ENCODE measurements around the gene FHIT. TPM values are rescaled to one million over a fixed set of nuclear protein-coding genes. Genes with fewer than 3 reads are reported as not detected.

Gene FHIT
- total RNA-seq (2014; rRNA removed; shearing (Covaris generic)): 0.10 and 1.3 TPM in 2 replicates

- peak; percentile 89 for DNase-seq (ENCODE audit: low spot score)
Measured at GRCh38 chr3:61251174-61251972, at the start of gene FHIT. Gene FHIT, minus strand, starts transcription at chr3:61251452.

GRCh38 chr3:61300786-61301185, 49.5 kb upstream of the FHIT start:
- no peak for DNase-seq (ENCODE audit: low spot score)

GRCh38 chr3:61300006-61300380, 48.7 kb upstream of the FHIT start:
- DNase-seq (ENCODE audit: low spot score): no peak

- DNase-seq (ENCODE audit: low spot score): no peak
Measured at GRCh38 chr3:61299343-61300005, 48.2 kb upstream of the FHIT start.

- no peak for DNase-seq (ENCODE audit: low spot score)
Measured at GRCh38 chr3:61297821-61298220, 46.6 kb upstream of the FHIT start.

GRCh38 chr3:61288446-61288845, 37.2 kb upstream of the FHIT start:
- no peak for DNase-seq (ENCODE audit: low spot score)

GRCh38 chr3:61283876-61284275, 32.6 kb upstream of the FHIT start:
- no peak for DNase-seq (ENCODE audit: low spot score)

- no peak for DNase-seq (ENCODE audit: low spot score)
Measured at GRCh38 chr3:61278713-61279112, 27.5 kb upstream of the FHIT start.

GRCh38 chr3:61277411-61277810, 26.2 kb upstream of the FHIT start:
- DNase-seq (ENCODE audit: low spot score): no peak

- no peak for DNase-seq (ENCODE audit: low spot score)
Measured at GRCh38 chr3:61269435-61269834, 18.2 kb upstream of the FHIT start.

GRCh38 chr3:61268644-61269043, 17.4 kb upstream of the FHIT start:
- DNase-seq (ENCODE audit: low spot score): no peak

- no peak for DNase-seq (ENCODE audit: low spot score)
Measured at GRCh38 chr3:61264281-61264680, 13.0 kb upstream of the FHIT start.

GRCh38 chr3:61257148-61257547, 5.9 kb upstream of the FHIT start:
- DNase-seq (ENCODE audit: low spot score): no peak

GRCh38 chr3:61253756-61254155, 2.5 kb upstream of the FHIT start:
- DNase-seq (ENCODE audit: low spot score): no peak

- DNase-seq (ENCODE audit: low spot score): no peak
Measured at GRCh38 chr3:61252836-61253235, 1.6 kb upstream of the FHIT start.

GRCh38 chr3:61250784-61251173, 473 bp downstream of the FHIT start:
- no peak for DNase-seq (ENCODE audit: low spot score)

- no peak for DNase-seq (ENCODE audit: low spot score)
Measured at GRCh38 chr3:61248496-61248895, 2.8 kb downstream of the FHIT start.

GRCh38 chr3:61247191-61247590, 4.1 kb downstream of the FHIT start:
- DNase-seq (ENCODE audit: low spot score): no peak

- no peak for DNase-seq (ENCODE audit: low spot score)
Measured at GRCh38 chr3:61239871-61240270, 11.4 kb downstream of the FHIT start.

GRCh38 chr3:61237858-61238257, 13.4 kb downstream of the FHIT start:
- no peak for DNase-seq (ENCODE audit: low spot score)

GRCh38 chr3:61236556-61236955, 14.7 kb downstream of the FHIT start:
- DNase-seq (ENCODE audit: low spot score): no peak

- DNase-seq (ENCODE audit: low spot score): no peak
Measured at GRCh38 chr3:61233746-61234145, 17.5 kb downstream of the FHIT start.

- DNase-seq (ENCODE audit: low spot score): no peak
Measured at GRCh38 chr3:61231693-61232092, 19.6 kb downstream of the FHIT start.

Measured in A172 (cell line).